H1 (cell line): Measurements from ENCODE around the gene CLDN2. TPM values are rescaled to one million over a fixed set of nuclear protein-coding genes. Genes with fewer than 3 reads are reported as not detected.

Experiments used
- CTCF ChIA-PET: fragments of 300-600 bp; sonication (Branson Sonifier 250); formaldehyde crosslinking; loops from one replicate; lab custom pipeline; 2021; ENCODE audit not compliant: partially characterized antibody; lab: Charles Lee
- POLR2A ChIA-PET: fragments of 300-600 bp; sonication (Branson Sonifier 250); formaldehyde crosslinking; loops from one replicate; lab custom pipeline; 2021; ENCODE audit warnings: inconsistent platforms; ENCODE audit not compliant: partially characterized antibody; lab: Charles Lee
- DNase-seq, 2 experiments: peaks; one replicate each; pipeline versions ENCODE4 v3.0.0 to v3.0.0-alpha.2; 2010 to 2022; ENCODE audit warnings: low spot score in 2 of 2, low read depth in 1 of 2, mixed read lengths in 1 of 2
- FAIRE-seq: peaks from 2 replicates; lab custom pipeline; 2011; peaks lifted over from hg19 to GRCh38; lab: Jason Lieb, UNC
- H2AFZ ChIP-seq: 2 replicates; pipeline ENCODE4 v1.8.1; 2012; ENCODE audit warnings: low read length, inconsistent platforms
- H2AK5ac ChIP-seq: 2 replicates; pipeline ENCODE4 v1.6.1; 2013; ENCODE audit warnings: low read depth, low read length
- H2BK120ac ChIP-seq: replicated peaks from 2 replicates; pipeline ENCODE3; 2013; ENCODE audit warnings: low read depth, low read length, inconsistent platforms
- H2BK12ac ChIP-seq: 2 replicates; pipeline ENCODE4 v1.6.1; 2013; ENCODE audit warnings: low read depth, low read length
- H2BK15ac ChIP-seq: 2 replicates; pipeline ENCODE4 v1.6.1; 2013; ENCODE audit warnings: low read length
- H2BK20ac ChIP-seq: 2 replicates; pipeline ENCODE4 v1.6.1; 2013; ENCODE audit warnings: low read length
- H2BK5ac ChIP-seq: 2 replicates; pipeline ENCODE4 v1.6.1; 2013; ENCODE audit warnings: low read depth, low read length
- H3K14ac ChIP-seq: 2 replicates; pipeline ENCODE4 v1.6.1; 2013; ENCODE audit warnings: inconsistent platforms; ENCODE audit not compliant: insufficient read length
- H3K18ac ChIP-seq: 2 replicates; pipeline ENCODE4 v1.6.1; 2013; ENCODE audit warnings: low read length; ENCODE audit errors: extremely low read depth
- H3K23ac ChIP-seq: 2 replicates; pipeline ENCODE4 v1.6.1; 2013; ENCODE audit warnings: inconsistent platforms; ENCODE audit not compliant: insufficient read length
- H3K23me2 ChIP-seq: 2 replicates; pipeline ENCODE4 v1.6.1; 2013; ENCODE audit warnings: low read depth, low read length
- H3K27ac ChIP-seq: 2 replicates; pipeline ENCODE4 v1.6.1; 2011; ENCODE audit warnings: low read depth, low read length, inconsistent platforms
- H3K27me3 ChIP-seq, 4 experiments: replicated peaks in 1 of 4; 1 replicate in 1 of 4; 2 replicates in 3 of 4; pipeline versions ENCODE4 v1.6.1 to v1.8.1; 2011 to 2013; ENCODE audit warnings: low read length in 3 of 4, mild to moderate bottlenecking in 3 of 4, inconsistent platforms in 2 of 4, mixed read lengths in 2 of 4, moderate library complexity in 1 of 4; ENCODE audit not compliant: control insufficient read depth in 3 of 4, insufficient read depth in 3 of 4; ENCODE audit errors: extremely low read depth in 1 of 4
- H3K36me3 ChIP-seq, 4 experiments: 2 replicates each; pipeline versions ENCODE4 v1.6.1 to v1.8.1; 2011 to 2013; ENCODE audit warnings: mild to moderate bottlenecking in 4 of 4, low read length in 3 of 4, moderate library complexity in 2 of 4, control low read depth in 1 of 4, inconsistent platforms in 1 of 4; ENCODE audit not compliant: insufficient read depth in 4 of 4, control insufficient read depth in 2 of 4
- H3K4ac ChIP-seq: replicated peaks from 2 replicates; pipeline ENCODE3; 2013; ENCODE audit warnings: low read length, low read depth, mixed read lengths, inconsistent platforms; ENCODE audit not compliant: insufficient read length
- H3K4me1 ChIP-seq, 4 experiments: replicated peaks in 1 of 4; 1 replicate in 1 of 4; 2 replicates in 3 of 4; pipeline versions ENCODE4 v1.6.1 to v1.8.1; 2011 to 2013; ENCODE audit warnings: low read length in 3 of 4, inconsistent platforms in 2 of 4, mixed read lengths in 1 of 4; ENCODE audit not compliant: insufficient read depth in 4 of 4, control insufficient read depth in 3 of 4
- H3K4me2 ChIP-seq, 2 experiments: 2 replicates each; pipeline versions ENCODE4 v1.6.1 to v1.8.1; 2011 to 2013; ENCODE audit warnings: low read depth in 2 of 2, low read length in 2 of 2, control low read depth in 1 of 2, inconsistent platforms in 1 of 2, mild to moderate bottlenecking in 1 of 2; ENCODE audit not compliant: insufficient read depth in 1 of 2
- H3K4me3 ChIP-seq, 4 experiments: fragments of 200-600, 300-600 bp in 1 of 4; sonication (generic), shearing (Covaris generic), sonication (Bioruptor Twin) in 1 of 4; 2 replicates each; pipeline versions ENCODE4 v1.5.1 to v1.8.1; 2011 to 2016; ENCODE audit warnings: low read length in 4 of 4, low read depth in 3 of 4, control low read depth in 2 of 4, inconsistent platforms in 2 of 4, mild to moderate bottlenecking in 2 of 4, mixed read lengths in 1 of 4, moderate library complexity in 1 of 4; ENCODE audit not compliant: insufficient read depth in 2 of 4; ENCODE audit errors: extremely low read depth in 1 of 4
- H3K56ac ChIP-seq: replicated peaks from 2 replicates; pipeline ENCODE3; 2013; ENCODE audit warnings: low read depth, mild to moderate bottlenecking, mixed read lengths, low read length, inconsistent platforms; ENCODE audit not compliant: insufficient read length
- H3K79me1 ChIP-seq: 2 replicates; pipeline ENCODE4 v1.6.1; 2013; ENCODE audit warnings: low read depth, low read length, control low read depth
- H3K79me2 ChIP-seq, 2 experiments: 2 replicates each; pipeline versions ENCODE4 v1.6.1 to v1.8.1; 2012 to 2013; ENCODE audit warnings: low read length in 2 of 2, mild to moderate bottlenecking in 2 of 2, inconsistent platforms in 1 of 2; ENCODE audit not compliant: insufficient read depth in 2 of 2, control insufficient read depth in 1 of 2
- H3K9ac ChIP-seq, 4 experiments: replicated peaks in 1 of 4; 1 replicate in 1 of 4; 2 replicates in 3 of 4; pipeline versions ENCODE4 v1.6.1 to v1.8.1; 2011 to 2013; ENCODE audit warnings: low read depth in 3 of 4, low read length in 3 of 4, control low read depth in 2 of 4, mild to moderate bottlenecking in 2 of 4, moderate library complexity in 2 of 4, inconsistent platforms in 1 of 4; ENCODE audit errors: extremely low read depth in 1 of 4
- H3K9me3 ChIP-seq, 2 experiments: 2 replicates each; pipeline versions ENCODE4 v1.6.1 to v1.8.1; 2012 to 2013; ENCODE audit warnings: mild to moderate bottlenecking in 2 of 2, moderate library complexity in 2 of 2, control low read depth in 1 of 2, inconsistent platforms in 1 of 2, low read depth in 1 of 2, low read length in 1 of 2, mixed read lengths in 1 of 2; ENCODE audit not compliant: insufficient read depth in 2 of 2
- H4K20me1 ChIP-seq, 2 experiments: replicated peaks in 1 of 2; 2 replicates each; pipeline versions ENCODE3 to v1.8.1; 2011 to 2013; ENCODE audit warnings: inconsistent platforms in 2 of 2, low read length in 2 of 2, mild to moderate bottlenecking in 1 of 2; ENCODE audit not compliant: insufficient read depth in 2 of 2, control insufficient read depth in 1 of 2
- H4K5ac ChIP-seq: 2 replicates; pipeline ENCODE4 v1.6.1; 2013; ENCODE audit warnings: low read length, low read depth, mixed read lengths, inconsistent platforms; ENCODE audit not compliant: insufficient read length
- H4K8ac ChIP-seq: 2 replicates; pipeline ENCODE4 v1.8.0; 2013; ENCODE audit warnings: mild to moderate bottlenecking, moderate library complexity, low read length, inconsistent platforms; ENCODE audit not compliant: insufficient read depth; ENCODE audit errors: extremely low read depth
- H4K91ac ChIP-seq: replicated peaks from 2 replicates; pipeline ENCODE3; 2013; ENCODE audit warnings: low read length, mixed read lengths, inconsistent platforms; ENCODE audit not compliant: insufficient read length
- BCL11A ChIP-seq, 2 experiments: IDR thresholded peaks; one replicate each; pipeline ENCODE4 v1.6.1; 2011; ENCODE audit warnings: low read depth in 2 of 2, low read length in 2 of 2, mild to moderate bottlenecking in 2 of 2
- CHD2 ChIP-seq: IDR thresholded peaks from 2 replicates; pipeline ENCODE4 v1.6.1; 2012; ENCODE audit warnings: low read length, improper control_type of control experiment
- FOSL1 ChIP-seq: IDR thresholded peaks from 2 replicates; pipeline ENCODE4 v1.6.1; 2011; ENCODE audit warnings: mild to moderate bottlenecking, low read depth, low read length, moderate library complexity; ENCODE audit not compliant: insufficient read depth
- HDAC6 ChIP-seq: IDR thresholded peaks from one replicate; pipeline ENCODE4 v1.7.1; 2012; ENCODE audit warnings: low read depth, mild to moderate bottlenecking, inconsistent platforms, low read length, moderate library complexity
- KDM5A ChIP-seq: fragments of 200-600 bp; IDR thresholded peaks from 2 replicates; pipeline ENCODE4 v1.7.1; 2012; ENCODE audit warnings: mild to moderate bottlenecking, low read length, inconsistent platforms, mixed read lengths
- RAD21 ChIP-seq, 2 experiments: IDR thresholded peaks in 1 of 2; conservative IDR thresholded peaks in 1 of 2; 2 replicates each; pipeline ENCODE4 v1.6.1; 2011; ENCODE audit warnings: low read depth in 2 of 2, low read length in 2 of 2, improper control_type of control experiment in 1 of 2, inconsistent platforms in 1 of 2, mild to moderate bottlenecking in 1 of 2, moderate library complexity in 1 of 2
- RNF2 ChIP-seq: fragments of 200-900, 300-1000 bp; sonication (generic); IDR thresholded peaks from 2 replicates; pipeline ENCODE4 v1.7.1; 2016; ENCODE audit warnings: borderline replicate concordance, low read depth, mild to moderate bottlenecking, antibody characterized with exemption, low read length; ENCODE audit not compliant: poor library complexity, severe bottlenecking; ENCODE audit errors: missing control alignments
- RXRA ChIP-seq: IDR thresholded peaks from 2 replicates; pipeline ENCODE4 v1.6.1; 2011; ENCODE audit warnings: low read depth, mild to moderate bottlenecking, low read length, moderate library complexity; ENCODE audit not compliant: insufficient read depth
- SIRT6 ChIP-seq: IDR thresholded peaks from one replicate; pipeline ENCODE4 v1.7.1; 2012; ENCODE audit warnings: low read length, inconsistent platforms
- WGBS, 2 experiments: shearing (Covaris generic) in 1 of 2; methylation state at CpG; one replicate each; pipeline versions ENCODE4 v1.1.6 to v1.1.7; 2013 to 2015; ENCODE audit warnings: low lambda C conversion rate in 2 of 2, mixed read lengths in 2 of 2, inconsistent platforms in 1 of 2, low coverage in 1 of 2, missing lambda C conversion rate in 1 of 2; ENCODE audit not compliant: insufficient replicate concordance in 2 of 2, insufficient coverage in 1 of 2, insufficient read length in 1 of 2; ENCODE audit errors: extremely low coverage in 1 of 2, missing lambda C conversion rate in 1 of 2; 5-methylcytosine and 5-hydroxymethylcytosine counted together
- polyA plus RNA-seq, 7 experiments: library from polyadenylated mRNA; depleted of rRNA in 3 of 7; stranded (reverse) in 5 of 7; unstranded in 2 of 7; fragments of >200 nt in 5 of 7; fragments of 200-250 nt in 2 of 7; gene quantifications; 1 replicate in 5 of 7; 2 replicates in 1 of 7; 4 replicates in 1 of 7; pipeline versions ENCODE4 v1.2.1 to v1.2.3, GENCODE V29; 2011 to 2013; ENCODE audit warnings: missing spikeins in 2 of 7, mixed read lengths in 2 of 7
- total RNA-seq: library from RNA; stranded (reverse); fragmentation: NEBNext Ultra II Directional; extraction: Animal tissue kit (Norgen Biotek cat#: 25700); gene quantifications from 2 replicates; pipeline ENCODE4 v1.2.1, GENCODE V29; 2021

The CLDN2 gene
- total and polyA plus RNA-seq, 2 of the 8 experiments (the other 6 are each of a cell fraction or from before 2014, with no cell fraction given), result 0.02 TPM; not detected in 1

DNA sequence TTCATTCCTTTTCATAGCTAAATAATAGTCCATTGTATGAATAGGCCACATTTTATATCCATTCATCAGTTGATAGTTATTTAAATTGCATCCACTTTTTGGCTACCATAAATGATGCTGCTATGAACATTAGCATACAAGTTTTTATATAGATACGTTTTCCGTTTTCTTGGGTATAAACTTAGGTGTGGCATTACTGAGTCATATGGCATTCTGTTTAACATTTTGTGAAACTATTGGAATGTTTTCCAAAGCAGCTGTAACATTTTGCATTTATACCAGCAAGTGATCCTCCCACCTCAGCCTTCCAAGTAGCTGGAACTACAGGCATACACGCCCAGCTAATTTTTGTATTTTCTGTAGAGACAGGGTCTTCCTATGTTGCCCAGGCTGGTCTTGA lies 26.3 kb downstream of the CLDN2 start:
- no peak overlapping the region for H2AFZ ChIP-seq
- no peak overlapping the region for H3K14ac ChIP-seq
- 91% methylated on average over 3 of the region's 3 CpGs; no CpG with 5 or more reads in 1 of the 2 experiments for WGBS, 2 experiments
- no peaks in the 10 kb centered on the region for H3K27me3 ChIP-seq
- H3K4me2 ChIP-seq, result no peak overlapping the region
- H3K79me2 ChIP-seq, result no peaks in the 10 kb centered on the region
- H2BK120ac ChIP-seq, result no peak overlapping the region
- FAIRE-seq (no peak), DNase-seq (no peak)
- no peak overlapping the region for H2BK20ac ChIP-seq
- H3K56ac ChIP-seq, result no peak overlapping the region
- no peak overlapping the region for H2BK5ac ChIP-seq
- H3K79me1 ChIP-seq, result no peaks in the 10 kb centered on the region
- H3K4me1 ChIP-seq, result no peaks in the 10 kb centered on the region
- H3K9me3 ChIP-seq, result no peaks in the 10 kb centered on the region
- H2BK12ac ChIP-seq, result no peak overlapping the region
- no peak overlapping the region for H3K4ac ChIP-seq
- TF ChIP-seq CHD2 (no peak), SIRT6 (no peak), RXRA (no peak), RNF2 (no peak), FOSL1 (no peak), HDAC6 (no peak), BCL11A (IDR thresholded peaks at IDR 0.05; ENCODE audit: low read depth in 2 of 2, low read length in 2 of 2) (no peak), RAD21 (IDR thresholded peaks at IDR 0.05 in 1 of 2, conservative IDR thresholded peaks at IDR 0.05 in 1 of 2; ENCODE audit: low read depth in 2 of 2, low read length in 2 of 2) (no peak), KDM5A (no peak)
- no peak overlapping the region for H2BK15ac ChIP-seq
- CTCF ChIA-PET, result no interaction called here
- H4K20me1 ChIP-seq, result no peaks in the 10 kb centered on the region
- no peak overlapping the region for H4K8ac ChIP-seq
- no peak overlapping the region for H4K91ac ChIP-seq
- no peak overlapping the region for H3K27ac ChIP-seq
- H3K23me2 ChIP-seq, result no peaks in the 10 kb centered on the region
- no peak overlapping the region for H3K9ac ChIP-seq
- no peak overlapping the region for H3K4me3 ChIP-seq
- no peak overlapping the region for H3K23ac ChIP-seq
- H3K18ac ChIP-seq, result no peak overlapping the region
- no peaks in the 10 kb centered on the region for H3K36me3 ChIP-seq
- H4K5ac ChIP-seq, result no peak overlapping the region
- no peak overlapping the region for H2AK5ac ChIP-seq
- POLR2A ChIA-PET, result no interaction called here
